Measurements from ENCODE around the gene IL1B. TPM values are rescaled to one million over a fixed set of nuclear protein-coding genes. Genes with fewer than 3 reads are reported as not detected.

IL1B gene
- 0.13 to 0.17 TPM (median 0.14 TPM) in 4 of 5 replicates, not detected in the other for total RNA-seq (2022; extraction: Qiagen RNA extraction)

GRCh38 chr2:112836695-112837117 lies at the start of gene IL1B:
TSS of gene IL1B (minus strand) at chr2:112836779. CDS start at chr2:112836229, 550 bp downstream.

GRCh38 chr2:112784199-112785189 lies 52.1 kb downstream of the IL1B start, which contains the start of gene IL1A:
TSS of gene IL1A (minus strand) at chr2:112784493. CDS start at chr2:112783770, 723 bp downstream.

Other genes starting within 250 kb of the IL1B start
- 136 to 146 TPM (median 146 TPM) in 5 replicates for gene SLC20A1, start 190.8 kb downstream of the IL1B start, total RNA-seq (2022; extraction: Qiagen RNA extraction)
- gene NT5DC4, start 115.8 kb downstream of the IL1B start, total RNA-seq (2022; extraction: Qiagen RNA extraction) = not detected in 5 replicates
- 12.1 to 16.9 TPM (median 15.1 TPM) in 5 replicates for gene CKAP2L, start 72.2 kb downstream of the IL1B start, total RNA-seq (2022; extraction: Qiagen RNA extraction)
- gene IL1A, start 52.3 kb downstream of the IL1B start, total RNA-seq (2022; extraction: Qiagen RNA extraction) = 0.14 to 0.28 TPM (median 0.21 TPM) in 5 replicates
- gene IL37, start 74.4 kb upstream of the IL1B start, total RNA-seq (2022; extraction: Qiagen RNA extraction) = not detected in 5 replicates
- not detected in 5 replicates for gene IL36G, start 141.2 kb upstream of the IL1B start, total RNA-seq (2022; extraction: Qiagen RNA extraction)
- not detected in 5 replicates for gene IL36A, start 168.7 kb upstream of the IL1B start, total RNA-seq (2022; extraction: Qiagen RNA extraction)
- 0.15 to 0.34 TPM (median 0.17 TPM) in 3 of 5 replicates, not detected in the others for gene IL36B, start 216.1 kb upstream of the IL1B start, total RNA-seq (2022; extraction: Qiagen RNA extraction)
- 0.07 to 0.21 TPM in 2 of 5 replicates, not detected in the others for gene IL36RN, start 222.4 kb upstream of the IL1B start, total RNA-seq (2022; extraction: Qiagen RNA extraction)
- gene IL1F10, start 231.2 kb upstream of the IL1B start, total RNA-seq (2022; extraction: Qiagen RNA extraction) = not detected in 5 replicates

Data from A549 treated with Mapracorat at 1 μM for 4 hours (cell line).